Peyer's patch (tissue), 4 donors: ENCODE data around the gene RPL21.

ENCODE experiments used
- CTCF ChIP-seq, 6 experiments: fragments of 450-650 bp in 4 of 6; fragments of 200-600 bp in 2 of 6; sonication (generic) in 1 of 6; IDR thresholded peaks; one replicate each; pipeline ENCODE4 v1.5.1; 2017 to 2019; ENCODE audit warnings: antibody characterized with exemption in 6 of 6, mild to moderate bottlenecking in 3 of 6, moderate library complexity in 1 of 6
- POLR2A ChIP-seq, 2 donors: fragments of 450-650 bp; IDR thresholded peaks; one replicate each; pipeline ENCODE4 v1.5.1; 2017; ENCODE audit warnings: antibody characterized with exemption in 2 of 2, mild to moderate bottlenecking in 2 of 2, moderate library complexity in 2 of 2

- TF ChIP-seq CTCF (IDR thresholded peaks at IDR 0.05) (no peak), POLR2A (IDR thresholded peaks at IDR 0.05) (no peak)
Observed at GRCh38 chr13:27259831-27260230, 8.5 kb downstream of the RPL21 start.
